ENCODE data around the gene VAV2.

GRCh38 chr9:133780404-133780945, 211.6 kb downstream of the VAV2 start:
- TF ChIP-seq, protein P1, sequence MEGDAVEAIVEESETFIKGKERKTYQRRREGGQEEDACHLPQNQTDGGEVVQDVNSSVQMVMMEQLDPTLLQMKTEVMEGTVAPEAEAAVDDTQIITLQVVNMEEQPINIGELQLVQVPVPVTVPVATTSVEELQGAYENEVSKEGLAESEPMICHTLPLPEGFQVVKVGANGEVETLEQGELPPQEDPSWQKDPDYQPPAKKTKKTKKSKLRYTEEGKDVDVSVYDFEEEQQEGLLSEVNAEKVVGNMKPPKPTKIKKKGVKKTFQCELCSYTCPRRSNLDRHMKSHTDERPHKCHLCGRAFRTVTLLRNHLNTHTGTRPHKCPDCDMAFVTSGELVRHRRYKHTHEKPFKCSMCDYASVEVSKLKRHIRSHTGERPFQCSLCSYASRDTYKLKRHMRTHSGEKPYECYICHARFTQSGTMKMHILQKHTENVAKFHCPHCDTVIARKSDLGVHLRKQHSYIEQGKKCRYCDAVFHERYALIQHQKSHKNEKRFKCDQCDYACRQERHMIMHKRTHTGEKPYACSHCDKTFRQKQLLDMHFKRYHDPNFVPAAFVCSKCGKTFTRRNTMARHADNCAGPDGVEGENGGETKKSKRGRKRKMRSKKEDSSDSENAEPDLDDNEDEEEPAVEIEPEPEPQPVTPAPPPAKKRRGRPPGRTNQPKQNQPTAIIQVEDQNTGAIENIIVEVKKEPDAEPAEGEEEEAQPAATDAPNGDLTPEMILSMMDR (IDR thresholded peaks at IDR 0.05), result no peak
- TF ChIP-seq POLR2A (IDR thresholded peaks at IDR 0.05), result no peak

All from heart left ventricle (tissue), 13 donors.